NCI-H446 (cell line): ENCODE measurements around the gene MRPL38.
A peak's percentile ranks its signal among the peaks of the same experiment; 100 is the strongest.
"Not testable (repeated sequence)": the region's sequence is repeated elsewhere in the genome, so short reads cannot be mapped to it uniquely, and the experiment has no call there.

ENCODE experiments used
- DNase-seq, 2 experiments: peaks; one replicate each; lab custom pipeline; 2025; lab: John Stamatoyannopoulos, UW

MRPL38 gene

GRCh38 chr17:75876190-75876937 lies 28.3 kb downstream of the MRPL38 start:
- DNase-seq: no peak

DNA sequence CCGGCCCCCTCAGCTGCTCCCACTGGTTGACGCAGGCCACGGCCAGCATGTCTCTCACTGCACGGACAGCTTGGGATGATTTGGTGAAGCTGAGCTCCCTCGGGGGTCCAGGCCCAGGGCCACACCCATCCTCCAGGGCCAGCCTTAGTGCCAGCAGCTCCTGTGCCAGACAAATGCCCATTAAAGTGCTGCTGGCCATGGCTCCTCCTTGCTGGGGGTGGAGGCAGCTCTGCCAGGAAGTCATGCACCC lies 28.8 kb downstream of the MRPL38 start:
- DNase-seq: peak in 1 of 2 experiments; percentile 82

DNA sequence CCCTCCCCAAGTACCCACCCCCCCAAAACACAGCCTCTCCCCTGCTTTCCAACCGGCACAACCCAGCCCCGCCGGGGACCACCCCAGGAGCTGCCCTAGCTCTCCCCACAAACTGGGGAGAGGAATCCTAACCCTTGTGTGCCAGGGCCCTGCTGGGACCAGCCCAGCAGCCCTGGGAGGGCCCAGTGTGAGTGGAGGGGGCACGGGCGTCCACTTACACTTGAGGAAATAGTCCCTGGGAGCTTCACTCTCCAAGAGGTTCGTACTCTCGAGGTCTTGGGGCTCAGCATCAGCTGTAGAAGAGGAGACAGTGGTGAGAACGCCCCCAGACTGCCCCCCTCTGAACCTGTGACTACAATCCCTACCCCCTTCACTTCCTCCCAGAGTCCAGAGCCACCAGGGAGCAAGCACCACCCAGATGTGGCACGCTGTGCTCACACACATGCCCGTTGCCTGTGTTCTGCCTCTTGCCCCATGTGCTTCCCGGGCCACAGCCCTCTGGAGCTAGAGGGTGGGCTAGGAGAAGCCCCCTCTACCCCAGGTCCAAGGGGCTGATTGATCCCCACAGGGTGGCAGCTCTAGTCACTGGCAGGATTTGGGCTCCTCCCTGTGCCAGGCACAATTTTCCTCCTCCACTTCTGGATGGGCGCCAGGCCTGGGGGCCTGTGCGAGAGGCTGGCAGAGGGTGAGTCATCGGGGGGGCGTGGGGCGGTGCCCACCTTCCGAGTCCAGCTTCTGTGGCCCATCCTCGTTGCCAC lies 29.3 kb downstream of the MRPL38 start:
- DNase-seq: peak; percentile 51 to 82

DNA sequence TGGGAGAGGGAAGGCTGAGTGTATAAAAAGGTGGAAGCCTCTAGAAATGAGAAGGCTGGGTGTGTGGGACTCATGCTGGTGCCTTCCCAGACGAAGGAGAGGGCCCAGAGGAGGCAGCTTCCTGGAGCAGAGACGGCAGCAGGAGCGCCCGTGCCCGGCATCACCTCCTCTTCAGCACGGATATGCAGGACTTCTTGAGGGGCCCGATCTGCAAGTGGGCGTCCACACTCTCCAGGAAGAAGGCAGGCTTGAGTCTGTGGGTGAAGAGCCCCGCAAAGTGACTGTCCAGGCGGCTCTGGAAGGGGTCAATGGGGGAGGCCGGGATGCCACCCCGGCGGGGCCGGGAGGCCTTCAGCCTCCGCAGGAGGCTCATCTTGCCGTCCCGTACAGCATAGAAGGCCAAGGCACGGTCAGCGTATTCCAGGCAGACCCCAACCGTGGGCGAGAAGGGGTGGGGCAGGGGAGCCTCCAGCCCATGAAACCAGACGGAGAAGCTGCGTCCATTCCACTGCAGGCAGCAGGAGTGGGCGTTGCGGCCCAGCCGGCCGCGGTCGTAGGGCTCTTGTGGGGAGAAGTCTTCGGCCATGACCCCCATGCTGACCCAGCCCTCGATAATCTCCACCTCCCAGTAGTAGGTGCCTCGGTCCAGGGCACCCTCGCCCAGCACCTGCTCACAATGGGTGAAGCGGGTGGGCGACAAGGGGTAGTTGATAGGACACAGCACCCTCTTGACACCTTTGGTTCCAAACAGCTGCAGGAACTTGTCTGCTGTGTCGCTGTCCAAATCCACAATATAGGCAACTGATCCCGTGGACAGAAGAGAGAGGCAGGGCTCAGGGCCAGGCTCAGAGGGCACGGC lies 30.1 kb downstream of the MRPL38 start:
- no peak for DNase-seq

DNA sequence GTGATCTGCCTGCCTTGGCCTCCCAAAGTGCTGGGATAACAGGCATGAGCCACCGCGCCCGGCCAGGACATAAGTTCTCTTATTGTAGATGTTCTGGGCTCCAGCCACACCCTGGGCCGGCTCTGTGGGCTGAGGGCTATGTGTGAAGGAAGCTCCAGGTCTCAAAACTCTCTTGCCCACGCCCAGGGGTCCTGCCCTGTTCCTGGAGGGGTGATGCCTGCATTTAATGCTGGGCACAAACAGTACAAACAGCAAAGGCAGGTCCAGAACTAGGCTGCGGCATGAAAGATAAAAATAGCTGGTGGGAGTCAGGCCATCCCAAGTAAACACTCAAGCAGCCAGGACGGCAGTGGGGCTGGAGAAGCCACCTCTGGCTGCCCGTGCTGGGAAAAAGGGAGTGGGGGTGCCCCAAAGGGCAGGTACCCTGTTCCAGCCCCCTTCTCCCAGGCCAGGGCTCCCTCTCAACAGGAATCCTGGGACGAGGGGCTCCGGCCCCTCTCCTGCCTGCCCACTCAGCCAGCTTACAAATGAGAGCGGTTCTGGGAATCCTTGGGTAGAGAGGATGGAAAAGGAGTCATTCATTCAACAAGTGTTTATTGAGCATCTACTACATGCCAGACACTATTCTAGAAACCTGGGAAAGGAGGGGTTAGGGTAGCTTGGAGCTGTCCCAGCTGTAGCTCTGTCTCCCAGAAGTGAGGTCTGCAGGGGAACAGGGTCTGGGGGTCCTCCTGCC lies 30.9 kb downstream of the MRPL38 start:
- DNase-seq: no peak

DNA sequence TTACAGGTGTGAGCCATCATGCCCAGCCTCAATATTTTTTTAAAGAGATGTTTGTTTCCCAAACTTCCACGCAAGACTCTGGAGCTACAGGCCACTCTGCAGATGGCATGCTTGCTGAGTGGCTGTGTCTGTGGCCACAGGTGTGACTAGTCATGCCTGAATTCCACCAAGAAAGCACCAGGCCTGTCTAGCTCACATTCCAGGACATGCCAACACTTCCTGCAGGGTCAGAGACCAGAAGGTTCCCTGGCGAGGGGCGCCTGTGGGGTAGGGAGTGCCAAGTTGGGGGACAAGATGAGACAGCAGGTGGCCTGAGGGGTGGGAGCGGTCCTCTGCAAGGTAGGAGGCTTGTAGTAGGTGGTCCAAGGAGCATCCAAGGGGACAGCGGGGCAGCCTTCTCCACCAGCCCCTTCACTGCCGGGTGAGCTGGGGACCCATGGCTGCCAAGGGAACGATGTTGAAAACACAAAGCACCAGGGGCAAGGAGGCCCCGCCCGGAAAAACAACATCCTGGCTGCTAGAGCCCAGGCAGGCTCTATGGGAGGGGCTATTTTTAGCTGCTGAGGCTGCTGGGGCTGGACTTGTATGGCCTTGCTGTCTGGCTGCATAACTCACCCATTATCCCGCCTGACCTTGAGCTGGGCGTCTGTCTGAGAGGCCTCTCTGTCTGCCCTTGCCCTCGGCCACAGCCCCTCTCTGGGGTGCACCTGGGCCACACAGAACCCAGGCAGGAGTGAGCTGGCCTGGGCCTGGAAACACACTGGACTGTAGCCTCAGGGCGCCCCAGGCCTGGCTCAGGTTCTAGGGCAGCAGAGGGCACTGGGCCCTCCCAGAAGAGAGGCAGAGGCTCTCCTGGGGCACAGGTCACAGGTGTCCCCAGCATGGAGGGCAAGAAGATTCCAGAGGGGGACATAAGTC lies 32.0 kb downstream of the MRPL38 start:
- DNase-seq: no peak

GRCh38 chr17:75870228-75870627 lies 34.5 kb downstream of the MRPL38 start:
- DNase-seq: not testable (repeated sequence)

DNA sequence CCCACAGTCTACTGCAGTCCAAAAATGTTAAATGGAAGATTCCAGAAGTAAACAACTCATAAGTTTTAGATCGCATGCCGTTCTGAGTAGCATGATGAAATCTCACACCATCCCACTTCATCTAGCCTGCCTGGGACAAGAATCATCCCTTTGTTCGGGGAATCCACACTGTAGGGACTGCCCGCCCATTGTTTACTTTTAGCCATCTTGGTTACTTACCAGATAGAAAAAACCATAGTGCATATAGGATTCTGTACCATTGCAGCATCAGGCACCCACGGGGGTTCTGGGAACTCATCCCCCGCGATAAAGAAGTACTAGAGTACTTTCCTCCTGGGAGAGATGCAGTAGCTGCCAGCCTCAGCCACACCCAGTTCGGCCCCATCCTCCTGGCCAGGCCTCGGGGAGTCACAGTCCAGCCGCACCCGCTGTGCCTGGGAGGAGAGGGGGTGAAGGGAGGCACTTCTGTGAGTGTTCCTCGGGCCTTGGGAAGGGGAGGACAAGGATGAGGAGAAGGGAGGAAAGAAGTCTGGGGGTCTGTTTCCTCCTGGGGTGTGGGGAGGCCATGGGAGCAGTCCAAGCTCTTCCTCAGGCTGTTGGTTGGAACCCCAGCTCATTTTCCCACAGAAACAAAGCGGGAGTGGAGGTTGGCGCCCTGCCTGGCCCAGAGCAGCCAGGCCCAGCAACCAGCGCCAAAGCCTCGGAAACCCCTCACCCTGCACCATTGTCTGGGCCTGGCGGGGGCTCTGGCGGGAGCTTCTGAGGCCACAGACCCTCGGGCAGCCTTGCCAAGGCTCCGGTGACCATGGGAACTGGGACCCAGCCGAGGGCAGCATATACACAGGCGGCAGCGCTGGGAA lies 35.2 kb downstream of the MRPL38 start:
- DNase-seq: peak in 1 of 2 experiments; percentile 81

DNA sequence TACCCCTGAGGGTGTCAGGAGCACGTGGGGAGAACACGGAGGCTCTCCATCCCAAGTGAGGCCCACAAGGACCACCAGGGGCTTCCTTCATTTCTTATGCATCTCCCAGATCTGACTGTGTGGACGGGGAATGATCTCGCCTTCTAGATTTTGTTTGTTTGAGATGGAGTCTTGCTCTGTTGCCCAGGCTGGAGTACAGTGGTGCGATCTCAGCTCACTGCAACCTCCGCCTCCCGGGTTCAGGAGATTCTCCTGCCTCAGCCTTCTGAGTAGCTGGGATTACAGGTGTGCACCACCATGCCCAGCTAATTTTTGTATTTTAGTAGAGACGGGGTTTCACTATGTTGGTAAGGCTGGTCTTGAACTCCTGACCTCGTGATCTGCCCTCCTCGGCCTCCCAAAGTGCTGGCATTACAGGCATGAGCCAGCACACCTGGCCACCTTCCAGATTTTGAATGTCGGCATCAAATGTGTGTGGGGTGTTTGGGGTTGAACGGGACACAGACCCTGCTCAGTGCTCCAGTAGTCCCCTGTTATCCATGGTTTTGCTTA lies 35.9 kb downstream of the MRPL38 start:
- not testable (repeated sequence) for DNase-seq

DNA sequence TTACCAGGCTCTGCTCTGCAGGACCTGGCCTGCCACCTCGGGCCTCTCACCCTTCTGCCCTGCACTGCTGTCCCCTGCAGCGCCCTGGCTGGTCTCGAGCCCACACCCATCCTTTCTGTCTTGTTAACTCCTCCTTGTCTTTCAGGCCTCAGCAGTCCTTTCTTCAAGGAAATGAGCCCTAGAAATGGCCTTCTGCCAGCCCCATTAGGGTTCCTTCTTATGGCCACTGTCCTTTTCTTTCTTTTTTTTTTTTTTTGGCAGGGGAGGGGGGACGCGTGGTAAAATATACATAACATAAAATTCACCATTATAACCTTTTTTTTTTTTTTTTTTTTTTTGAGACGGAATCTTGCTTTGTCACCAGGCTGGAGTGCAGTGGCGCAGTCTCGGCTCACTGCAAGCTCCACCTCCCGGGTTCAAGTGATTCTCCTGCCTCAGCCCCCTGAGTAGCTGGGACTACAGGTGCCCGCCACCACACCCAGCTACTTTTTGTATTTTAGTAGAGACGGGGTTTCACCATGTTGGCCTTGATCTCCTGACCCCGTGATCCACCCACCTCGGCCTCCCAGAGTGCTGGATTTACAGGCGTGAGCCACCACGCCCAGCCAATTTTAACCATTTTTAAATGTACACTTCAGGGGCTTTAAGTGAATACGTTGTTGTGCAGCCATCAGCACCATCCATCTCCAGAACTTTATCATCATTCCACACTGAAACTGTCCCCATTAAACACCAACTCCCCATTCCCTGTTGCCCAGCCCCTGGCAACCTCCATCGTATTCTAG lies 39.1 kb downstream of the MRPL38 start:
- not testable (repeated sequence) for DNase-seq

DNA sequence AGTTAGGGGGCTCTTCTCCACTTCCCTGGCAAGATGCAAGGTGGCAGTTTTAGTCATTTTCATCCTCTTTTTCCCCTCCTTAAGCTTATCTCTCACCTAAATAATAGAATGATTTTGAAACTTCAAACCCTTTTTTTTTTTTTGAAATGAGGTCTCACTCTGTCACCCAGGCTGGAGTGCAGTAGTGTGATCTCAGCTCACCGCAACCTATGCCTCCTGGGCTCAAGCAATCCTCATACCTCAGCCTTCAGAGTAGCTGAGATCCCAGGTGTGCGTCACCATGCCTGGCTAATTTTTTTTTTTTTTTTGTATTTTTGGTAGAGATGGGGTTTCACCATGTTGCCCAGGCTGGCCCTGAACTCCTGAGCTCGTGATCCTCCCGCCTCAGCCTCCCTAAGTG lies 39.8 kb downstream of the MRPL38 start:
- not testable (repeated sequence) for DNase-seq

DNA sequence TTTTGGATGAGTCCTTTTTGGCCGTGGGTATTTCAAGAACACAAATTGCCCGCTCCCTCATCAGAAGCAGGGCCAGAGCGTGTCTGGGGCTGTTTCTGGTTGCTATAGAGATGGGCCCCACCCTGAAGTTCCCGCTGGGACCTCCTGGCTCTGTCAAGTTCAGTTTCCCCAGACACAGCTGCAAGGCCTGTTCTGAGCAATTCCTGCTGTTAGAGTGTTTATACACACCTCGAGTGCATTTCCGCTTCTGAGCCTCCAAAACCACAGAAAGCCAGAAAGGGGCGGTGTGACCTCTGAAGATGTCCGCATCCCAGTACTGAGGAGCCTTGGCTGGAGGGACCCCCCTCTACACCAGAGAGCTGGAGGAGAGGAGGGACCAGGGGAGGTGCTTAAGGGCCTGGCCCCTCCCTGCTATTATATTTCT lies 40.2 kb downstream of the MRPL38 start:
- DNase-seq: no peak

DNA sequence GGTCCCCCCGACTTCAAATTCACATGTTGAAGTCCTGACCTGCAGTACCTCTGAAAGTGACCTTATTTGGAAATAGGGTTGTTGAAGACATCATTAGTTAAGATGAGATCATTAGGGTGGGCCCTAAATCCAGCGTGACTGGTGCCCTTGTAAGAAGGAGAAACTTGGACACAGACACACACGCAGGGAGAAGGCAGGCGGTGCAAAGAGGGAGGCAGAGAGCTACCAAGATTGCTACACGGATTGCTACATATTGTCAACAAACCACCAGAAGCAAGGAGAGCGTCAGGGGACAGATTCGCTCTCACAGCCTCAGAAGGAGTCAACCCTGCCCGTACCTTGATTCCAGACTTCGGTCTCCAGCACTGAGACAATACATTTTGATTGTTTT lies 42.8 kb downstream of the MRPL38 start:
- no peak for DNase-seq

DNA sequence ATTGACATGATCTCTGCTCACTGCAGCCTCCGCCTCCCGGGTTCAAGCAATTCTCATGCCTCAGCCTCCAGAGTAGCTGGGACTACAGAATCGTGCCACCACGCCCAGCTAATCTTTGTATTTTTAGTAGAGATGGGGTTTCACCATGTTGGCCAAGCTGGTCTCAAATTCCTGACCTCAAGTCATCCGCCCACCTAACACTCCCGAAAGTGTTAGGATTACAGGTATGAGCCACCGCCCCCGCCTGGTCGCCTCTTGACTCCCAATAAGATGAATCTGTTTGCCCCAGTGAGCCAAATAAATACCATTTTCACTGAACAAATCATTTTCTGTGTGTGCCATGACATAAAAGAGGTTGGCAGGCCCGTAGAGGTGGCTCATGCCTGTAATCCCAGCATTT lies 45.3 kb downstream of the MRPL38 start:
- DNase-seq: not testable (repeated sequence)

- no peak for DNase-seq
Measured at GRCh38 chr17:75856062-75856756, 48.5 kb downstream of the MRPL38 start.

GRCh38 chr17:75855310-75856061 lies 49.2 kb downstream of the MRPL38 start, which contains the start of gene WBP2:
TSS of gene WBP2 (minus strand) at chr17:75855335. CDS start at chr17:75855297, 38 bp downstream.
- DNase-seq: peak; percentile 99 to 100

DNA sequence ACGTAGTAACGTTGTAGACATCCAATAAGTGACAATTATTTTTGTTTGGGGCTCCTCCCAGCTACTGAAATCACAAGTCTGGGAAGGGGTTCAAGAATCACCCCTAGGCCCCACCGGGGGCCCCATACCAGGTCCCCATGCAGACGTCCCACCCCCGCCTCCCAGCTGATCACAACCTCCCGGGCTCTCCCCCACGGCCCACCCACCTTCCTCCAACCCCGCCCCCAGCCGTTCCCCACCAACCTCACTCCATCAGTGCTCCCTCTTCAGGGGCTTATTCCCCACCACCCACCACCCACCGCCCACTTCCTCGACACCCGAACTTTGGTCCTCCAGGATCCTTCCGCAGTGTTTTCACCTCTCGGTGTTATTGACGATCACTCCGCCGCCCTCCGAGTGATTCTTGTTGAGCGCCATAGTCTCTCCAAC lies 49.8 kb downstream of the MRPL38 start:
- DNase-seq: no peak
